Measurements from ENCODE around the gene PDE4B. TPM values are rescaled to one million over a fixed set of nuclear protein-coding genes. Genes with fewer than 3 reads are reported as not detected.

PDE4B gene
- total and polyA plus RNA-seq, 9 of the 15 experiments (the other 6 are each of a cell fraction or from before 2014, with no cell fraction given) = 0.09 TPM; not detected in 8

DNA sequence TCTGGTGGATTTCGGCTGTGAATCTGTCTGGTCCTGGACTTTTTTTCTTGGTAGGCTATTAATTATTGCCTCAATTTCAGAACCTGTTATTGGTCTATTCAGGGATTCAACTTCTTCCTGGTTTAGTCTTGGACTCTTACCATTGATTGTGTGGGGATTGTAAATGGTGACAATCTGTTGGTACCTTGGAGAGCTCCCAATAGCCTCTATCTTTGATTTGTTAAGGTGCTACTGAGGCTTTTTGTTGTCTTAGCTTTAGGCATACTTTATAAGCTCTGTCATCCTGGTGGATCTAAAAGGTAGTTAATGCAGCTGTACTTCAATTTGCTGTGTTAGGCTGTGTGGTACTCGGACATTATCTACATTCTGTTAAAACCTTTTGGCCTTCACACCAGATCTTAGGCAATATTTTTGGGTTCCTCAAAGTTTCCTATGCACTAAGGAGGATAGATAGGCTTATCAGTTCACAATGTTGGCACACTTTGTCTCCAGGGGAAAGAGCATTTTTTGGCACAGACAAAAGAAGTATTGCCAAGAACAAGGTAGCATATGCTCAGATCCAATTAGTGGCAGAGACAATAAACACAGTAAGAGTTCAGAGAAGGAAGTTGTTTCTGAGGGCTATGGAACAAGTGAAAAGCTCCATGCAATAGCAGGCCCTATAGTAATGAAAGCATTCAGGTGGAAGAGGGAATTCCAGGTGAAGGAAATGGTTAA lies 230.4 kb downstream of the PDE4B start (continued):
- TF ChIP-seq, protein P1, sequence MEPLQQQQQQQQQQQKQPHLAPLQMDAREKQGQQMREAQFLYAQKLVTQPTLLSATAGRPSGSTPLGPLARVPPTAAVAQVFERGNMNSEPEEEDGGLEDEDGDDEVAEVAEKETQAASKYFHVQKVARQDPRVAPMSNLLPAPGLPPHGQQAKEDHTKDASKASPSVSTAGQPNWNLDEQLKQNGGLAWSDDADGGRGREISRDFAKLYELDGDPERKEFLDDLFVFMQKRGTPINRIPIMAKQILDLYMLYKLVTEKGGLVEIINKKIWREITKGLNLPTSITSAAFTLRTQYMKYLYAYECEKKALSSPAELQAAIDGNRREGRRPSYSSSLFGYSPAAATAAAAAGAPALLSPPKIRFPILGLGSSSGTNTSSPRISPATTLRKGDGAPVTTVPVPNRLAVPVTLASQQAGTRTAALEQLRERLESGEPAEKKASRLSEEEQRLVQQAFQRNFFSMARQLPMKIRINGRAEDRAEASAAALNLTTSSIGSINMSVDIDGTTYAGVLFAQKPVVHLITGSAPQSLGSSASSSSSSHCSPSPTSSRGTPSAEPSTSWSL (CRISPR knock-in tag; IDR thresholded peaks at IDR 0.05; ENCODE audit: borderline replicate concordance) = no peak

DNA sequence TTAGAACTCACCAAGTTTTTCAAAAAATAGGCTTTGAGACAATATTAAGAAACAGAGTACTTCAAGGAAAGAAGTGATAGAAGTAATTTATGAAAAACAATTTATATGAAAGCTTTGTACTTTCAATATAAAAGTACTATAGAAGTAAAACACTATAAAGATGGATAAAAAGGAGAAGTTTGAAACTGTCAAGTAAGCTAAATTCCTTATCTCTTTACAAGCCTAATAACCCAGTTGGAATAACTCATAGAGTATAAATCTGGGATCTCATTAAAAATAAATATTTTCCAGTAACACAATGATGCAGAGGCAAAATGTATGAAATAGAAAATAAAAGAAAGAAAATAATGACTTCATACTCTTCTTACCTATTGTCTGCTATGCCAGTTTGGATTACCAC lies 232.5 kb downstream of the PDE4B start:
- Histone ChIP-seq H4K20me1 (replicated peaks; ENCODE audit: control insufficient read depth, insufficient read depth, low read length) (no peaks in the 10 kb centered on the region), H3K4me2 (ENCODE audit: insufficient read depth, low read length) (no peak overlapping the region), H3K9me1 (ENCODE audit: control insufficient read depth, insufficient read depth, low read length) (no peaks in the 10 kb centered on the region), H2AFZ (ENCODE audit: low read depth, low read length) (no peak overlapping the region), H3K27me3 (ENCODE audit: control insufficient read depth in 2 of 2, insufficient read depth in 2 of 2, low read length in 2 of 2) (no peaks in the 10 kb centered on the region), H3K4me1 (replicated peaks in 1 of 2; ENCODE audit: control insufficient read depth in 2 of 2, insufficient read depth in 2 of 2, low read length in 2 of 2) (no peaks in the 10 kb centered on the region), H3K27ac (ENCODE audit: extremely low read depth, low read depth, low read length) (no peak overlapping the region), H3K79me2 (ENCODE audit: control insufficient read depth, insufficient read depth, low read length) (no peaks in the 10 kb centered on the region), H3K36me3 (ENCODE audit: control insufficient read depth, insufficient read depth, low read length) (no peaks in the 10 kb centered on the region), H3K9ac (ENCODE audit: insufficient read depth in 1 of 2, low read depth in 2 of 2, low read length in 2 of 2) (no peak overlapping the region), H3K4me3 (no peak overlapping the region), H3K9me3 (replicated peaks; ENCODE audit: control insufficient read depth, insufficient read depth, low read depth, low read length) (no peaks in the 10 kb centered on the region)
- BruUV-seq (replicated peaks) = no TSS peak
- ChIA-PET POLR2A (interaction anchor here (0.8 to 0.9 kb wide), 2 partner anchors 9 kb away, joined by 3 to 5 read pairs; no protein-coding TSS in a partner anchor), CTCF (ENCODE audit: low intra/inter-chr PET ratio) (no interaction called here)
- no peak for DNase-seq (ENCODE audit: extremely low read depth in 1 of 4, low spot score in 3 of 4)
- no peak for ATAC-seq
- in situ Hi-C loops (cut with MboI) = no loop called here
- TF ChIP-seq, protein P2, sequence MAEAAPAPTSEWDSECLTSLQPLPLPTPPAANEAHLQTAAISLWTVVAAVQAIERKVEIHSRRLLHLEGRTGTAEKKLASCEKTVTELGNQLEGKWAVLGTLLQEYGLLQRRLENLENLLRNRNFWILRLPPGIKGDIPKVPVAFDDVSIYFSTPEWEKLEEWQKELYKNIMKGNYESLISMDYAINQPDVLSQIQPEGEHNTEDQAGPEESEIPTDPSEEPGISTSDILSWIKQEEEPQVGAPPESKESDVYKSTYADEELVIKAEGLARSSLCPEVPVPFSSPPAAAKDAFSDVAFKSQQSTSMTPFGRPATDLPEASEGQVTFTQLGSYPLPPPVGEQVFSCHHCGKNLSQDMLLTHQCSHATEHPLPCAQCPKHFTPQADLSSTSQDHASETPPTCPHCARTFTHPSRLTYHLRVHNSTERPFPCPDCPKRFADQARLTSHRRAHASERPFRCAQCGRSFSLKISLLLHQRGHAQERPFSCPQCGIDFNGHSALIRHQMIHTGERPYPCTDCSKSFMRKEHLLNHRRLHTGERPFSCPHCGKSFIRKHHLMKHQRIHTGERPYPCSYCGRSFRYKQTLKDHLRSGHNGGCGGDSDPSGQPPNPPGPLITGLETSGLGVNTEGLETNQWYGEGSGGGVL (CRISPR knock-in tag; IDR thresholded peaks at IDR 0.05) = no peak
- TF ChIP-seq, protein P3, sequence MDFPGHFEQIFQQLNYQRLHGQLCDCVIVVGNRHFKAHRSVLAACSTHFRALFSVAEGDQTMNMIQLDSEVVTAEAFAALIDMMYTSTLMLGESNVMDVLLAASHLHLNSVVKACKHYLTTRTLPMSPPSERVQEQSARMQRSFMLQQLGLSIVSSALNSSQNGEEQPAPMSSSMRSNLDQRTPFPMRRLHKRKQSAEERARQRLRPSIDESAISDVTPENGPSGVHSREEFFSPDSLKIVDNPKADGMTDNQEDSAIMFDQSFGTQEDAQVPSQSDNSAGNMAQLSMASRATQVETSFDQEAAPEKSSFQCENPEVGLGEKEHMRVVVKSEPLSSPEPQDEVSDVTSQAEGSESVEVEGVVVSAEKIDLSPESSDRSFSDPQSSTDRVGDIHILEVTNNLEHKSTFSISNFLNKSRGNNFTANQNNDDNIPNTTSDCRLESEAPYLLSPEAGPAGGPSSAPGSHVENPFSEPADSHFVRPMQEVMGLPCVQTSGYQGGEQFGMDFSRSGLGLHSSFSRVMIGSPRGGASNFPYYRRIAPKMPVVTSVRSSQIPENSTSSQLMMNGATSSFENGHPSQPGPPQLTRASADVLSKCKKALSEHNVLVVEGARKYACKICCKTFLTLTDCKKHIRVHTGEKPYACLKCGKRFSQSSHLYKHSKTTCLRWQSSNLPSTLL (IDR thresholded peaks at IDR 0.05) = no peak
- TF ChIP-seq C11orf30 (IDR thresholded peaks at IDR 0.05; ENCODE audit: low read depth) (peak; percentile 55), THRAP3 (IDR thresholded peaks at IDR 0.05; ENCODE audit: borderline replicate concordance) (no peak), ZNF316 (IDR thresholded peaks at IDR 0.05) (peak; percentile 69), PTTG1 (tag; IDR thresholded peaks at IDR 0.05; ENCODE audit: low read depth) (no peak), GATA2 (CRISPR knock-in tag; IDR thresholded peaks at IDR 0.05) (no peak), SPI1 (IDR thresholded peaks at IDR 0.05; ENCODE audit: borderline replicate concordance, low read depth, low read length) (no peak), ZNF140 (CRISPR knock-in tag; IDR thresholded peaks at IDR 0.05) (no peak), KLF10 (CRISPR knock-in tag; IDR thresholded peaks at IDR 0.05) (no peak), IRF2 (CRISPR knock-in tag; IDR thresholded peaks at IDR 0.05) (no peak), ZNF717 (CRISPR knock-in tag; IDR thresholded peaks at IDR 0.05) (no peak)
- TF ChIP-seq, protein P4, sequence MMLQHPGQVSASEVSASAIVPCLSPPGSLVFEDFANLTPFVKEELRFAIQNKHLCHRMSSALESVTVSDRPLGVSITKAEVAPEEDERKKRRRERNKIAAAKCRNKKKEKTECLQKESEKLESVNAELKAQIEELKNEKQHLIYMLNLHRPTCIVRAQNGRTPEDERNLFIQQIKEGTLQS (IDR thresholded peaks at IDR 0.05) = no peak
- TF ChIP-seq, protein P4 (CRISPR knock-in tag; conservative IDR thresholded peaks at IDR 0.05) = no peak
- intact Hi-C loops (cut with micrococcal nuclease) = no loop called here
- no peak for FAIRE-seq
